Subcutaneous adipose tissue (tissue), 4 donors: ENCODE measurements around the gene YY1AP1. TPM values are rescaled to one million over a fixed set of nuclear protein-coding genes. Genes with fewer than 3 reads are reported as not detected.

ENCODE experiments used
- CTCF ChIP-seq: fragments of 450-650 bp; IDR thresholded peaks from one replicate; pipeline ENCODE4 v1.5.1; 2016; ENCODE audit warnings: low read depth, mild to moderate bottlenecking, control low read depth, antibody characterized with exemption, moderate library complexity
- total RNA-seq, 4 donors: library from RNA; depleted of rRNA; stranded (reverse); fragments of >200 nt; gene quantifications; one replicate each; pipeline ENCODE4 v1.1.0, GENCODE V29; 2016

Gene YY1AP1
- total RNA-seq, 4 donors from 2014 or later, result 69.3 to 109 (median 81.3) TPM

- TF ChIP-seq CTCF, result no peak
Observed at GRCh38 chr1:155640367-155640766, 48.2 kb downstream of the YY1AP1 start.

- no peak for TF ChIP-seq CTCF
Observed at GRCh38 chr1:155636397-155637153, 52.0 kb downstream of the YY1AP1 start.

- TF ChIP-seq CTCF, result no peak
Observed at GRCh38 chr1:155623357-155623756, 65.2 kb downstream of the YY1AP1 start.

GRCh38 chr1:155622191-155622590 lies 66.4 kb downstream of the YY1AP1 start:
- no peak for TF ChIP-seq CTCF

- TF ChIP-seq CTCF, result no peak
Observed at GRCh38 chr1:155609515-155610256, 78.9 kb downstream of the YY1AP1 start, which contains the start of gene MSTO1. TSS of gene MSTO1 (plus strand) at chr1:155610218. CDS start at chr1:155610249, 31 bp downstream.

Other genes starting within 250 kb of the YY1AP1 start
- 10 to 100 TPM; 52.4 to 93.9 (median 69.0) TPM for gene ASH1L, start 126.0 kb downstream of the YY1AP1 start, total RNA-seq
- gene MSTO1, start 78.6 kb downstream of the YY1AP1 start, total RNA-seq, result 10 to 100 TPM in 3 of 4 donors, 1 to 10 TPM in 1; 7.3 to 14.5 (median 12.7) TPM
- gene DAP3, start 317 bp upstream of the YY1AP1 start, total RNA-seq, result 100 to 1,000 TPM; 105 to 180 (median 117) TPM
- gene GON4L, start 168.4 kb upstream of the YY1AP1 start, total RNA-seq, result 10 to 100 TPM; 30.9 to 42.8 (median 36.3) TPM
- gene SYT11, start 170.8 kb upstream of the YY1AP1 start, total RNA-seq, result 10 to 100 TPM in 1 of 4 donors, 1 to 10 TPM in 3; 4.3 to 13.8 (median 5.2) TPM
- 10 to 100 TPM; 24.3 to 40.1 (median 28.4) TPM for gene RIT1, start 222.6 kb upstream of the YY1AP1 start, total RNA-seq
- 10 to 100 TPM; 30.9 to 62.0 (median 39.5) TPM for gene KHDC4, start 245.6 kb upstream of the YY1AP1 start, total RNA-seq